ENCODE measurements around the gene THNSL1.

The THNSL1 gene

DNA sequence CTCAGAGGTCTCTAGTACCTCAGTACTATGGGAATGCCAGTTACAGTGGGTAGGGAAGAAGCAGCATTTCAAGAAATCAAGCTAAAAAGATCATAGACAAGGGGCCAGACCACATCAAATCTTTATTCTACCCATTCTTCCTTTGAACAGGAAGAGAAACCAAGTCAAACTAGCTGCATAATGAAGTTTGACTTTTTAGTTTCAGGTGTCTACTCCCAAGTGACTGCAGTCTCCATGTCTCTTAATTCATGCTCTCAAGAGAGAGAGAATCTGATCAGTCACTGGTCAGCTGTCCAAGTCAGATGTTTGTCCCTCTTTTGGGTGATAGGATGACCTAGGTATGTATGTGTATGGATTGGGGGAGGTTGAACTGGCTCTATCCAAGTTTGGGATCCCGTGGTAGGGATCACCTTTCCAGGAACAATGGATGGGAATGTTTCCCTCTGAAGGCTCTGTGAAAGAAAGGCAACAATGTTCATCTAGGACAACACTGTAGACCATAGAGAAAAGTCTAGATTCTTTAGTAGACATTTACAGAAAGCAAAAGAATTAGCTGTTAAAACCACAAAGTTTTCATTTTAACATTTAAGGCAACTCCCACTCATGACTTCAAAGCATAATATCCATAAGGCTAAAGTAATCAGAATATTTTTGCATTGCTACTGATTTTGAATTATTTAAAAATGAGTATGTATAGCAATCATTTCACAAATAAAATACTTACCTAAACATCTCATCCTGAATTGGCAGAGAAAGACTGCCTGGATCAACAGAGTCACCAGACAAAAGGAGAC, 33.9 kb upstream of the THNSL1 start:
- 84 to 100% methylated on average over 1 of the region's 1 CpG for WGBS, 2 experiments
- H3K27ac ChIP-seq (ENCODE audit: insufficient read depth, low read depth, low read length, poor library complexity, severe bottlenecking), result no peak overlapping the region
- no peaks in the 10 kb centered on the region for H3K4me1 ChIP-seq (ENCODE audit: control insufficient read depth, insufficient read depth, low read length)
- no peak overlapping the region for H3K4me3 ChIP-seq (ENCODE audit: insufficient read depth, low read depth, low read length)
- H3K9me3 ChIP-seq (ENCODE audit: control insufficient read depth, low read length), result no peaks in the 10 kb centered on the region
- no peaks in the 10 kb centered on the region for H3K36me3 ChIP-seq (ENCODE audit: control insufficient read depth, insufficient read depth, low read length)
- H3K27me3 ChIP-seq (ENCODE audit: control insufficient read depth, insufficient read depth, low read length, poor library complexity, severe bottlenecking), result no peaks in the 10 kb centered on the region

DNA sequence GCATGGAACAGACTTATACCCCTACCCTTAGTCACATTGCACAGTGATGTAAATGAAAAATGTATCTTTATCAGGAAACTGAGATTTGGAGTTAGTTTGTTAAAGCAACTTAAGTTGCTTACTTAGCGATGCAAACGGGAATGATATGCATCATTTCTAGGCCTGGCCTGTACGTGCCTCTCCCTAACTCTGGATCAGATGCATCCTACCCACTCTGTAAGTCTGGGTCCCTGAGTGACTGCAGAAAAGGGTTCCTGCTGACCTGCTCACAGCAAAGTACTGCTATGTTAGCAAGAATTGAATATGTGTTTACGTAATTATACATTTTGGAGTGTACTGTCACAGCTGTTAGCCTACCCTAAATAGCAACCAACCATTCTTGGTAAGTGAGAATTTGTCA, 33.3 kb upstream of the THNSL1 start:
- no peaks in the 10 kb centered on the region for H3K36me3 ChIP-seq (ENCODE audit: control insufficient read depth, insufficient read depth, low read length)
- H3K27me3 ChIP-seq (ENCODE audit: control insufficient read depth, insufficient read depth, low read length, poor library complexity, severe bottlenecking), result no peaks in the 10 kb centered on the region
- H3K9me3 ChIP-seq (ENCODE audit: control insufficient read depth, low read length), result no peaks in the 10 kb centered on the region
- 92 to 95% methylated on average over 3 of the region's 4 CpGs for WGBS, 2 experiments
- H3K27ac ChIP-seq (ENCODE audit: insufficient read depth, low read depth, low read length, poor library complexity, severe bottlenecking), result no peak overlapping the region
- no peaks in the 10 kb centered on the region for H3K4me1 ChIP-seq (ENCODE audit: control insufficient read depth, insufficient read depth, low read length)
- H3K4me3 ChIP-seq (ENCODE audit: insufficient read depth, low read depth, low read length), result no peak overlapping the region

DNA sequence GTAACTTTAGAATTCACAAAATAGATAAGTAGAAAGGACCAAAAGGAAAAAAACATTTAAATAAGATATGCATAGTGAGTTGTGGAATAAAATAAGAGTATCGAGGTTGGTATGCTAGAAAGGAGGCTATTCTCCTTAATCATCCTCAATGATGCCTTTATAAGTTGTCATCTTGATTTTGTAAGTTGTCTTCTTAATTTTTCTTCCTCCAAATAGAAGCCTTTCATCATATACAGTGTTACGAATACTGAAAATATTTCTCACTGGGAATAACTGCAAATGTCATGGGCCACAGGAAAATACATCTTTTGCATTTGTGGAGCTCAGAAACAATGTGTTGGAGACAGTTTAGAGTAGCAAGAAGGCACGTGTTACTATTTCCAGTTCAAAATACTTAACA, 32.5 kb upstream of the THNSL1 start:
- Histone ChIP-seq H3K4me3 (ENCODE audit: insufficient read depth, low read depth, low read length) (no peak overlapping the region), H3K9me3 (ENCODE audit: control insufficient read depth, low read length) (no peaks in the 10 kb centered on the region), H3K27ac (ENCODE audit: insufficient read depth, low read depth, low read length, poor library complexity, severe bottlenecking) (no peak overlapping the region), H3K36me3 (ENCODE audit: control insufficient read depth, insufficient read depth, low read length) (no peaks in the 10 kb centered on the region), H3K27me3 (ENCODE audit: control insufficient read depth, insufficient read depth, low read length, poor library complexity, severe bottlenecking) (no peaks in the 10 kb centered on the region), H3K4me1 (ENCODE audit: control insufficient read depth, insufficient read depth, low read length) (no peaks in the 10 kb centered on the region)
- WGBS, 2 experiments, result 93% methylated on average over 3 of the region's 3 CpGs; no CpG with 5 or more reads in 1 of the 2 experiments

DNA sequence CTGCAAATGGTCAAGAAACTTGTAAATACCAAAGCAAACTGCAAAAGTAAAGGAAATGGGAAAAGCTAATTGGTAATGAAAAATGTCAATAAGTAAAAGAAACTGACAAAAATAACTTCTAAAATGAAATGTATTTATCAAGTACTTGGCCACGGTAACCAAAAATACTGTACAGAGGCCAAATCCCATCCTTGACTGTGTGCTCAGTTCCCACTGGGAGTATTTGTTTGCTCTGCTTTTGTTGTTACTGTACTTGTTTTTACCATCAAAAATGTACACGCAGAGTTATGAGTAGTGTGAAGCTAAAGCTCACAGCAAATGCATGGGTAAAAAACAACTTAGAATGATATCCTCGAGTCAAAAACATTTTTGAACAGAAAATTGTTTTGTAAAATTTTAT, 31.5 kb upstream of the THNSL1 start:
- WGBS, 2 experiments, result 67 to 100% methylated on average over 1 to 3 of the region's 3 CpGs
- no peaks in the 10 kb centered on the region for H3K4me1 ChIP-seq (ENCODE audit: control insufficient read depth, insufficient read depth, low read length)
- H3K4me3 ChIP-seq (ENCODE audit: insufficient read depth, low read depth, low read length), result no peak overlapping the region
- no peaks in the 10 kb centered on the region for H3K36me3 ChIP-seq (ENCODE audit: control insufficient read depth, insufficient read depth, low read length)
- no peaks in the 10 kb centered on the region for H3K27me3 ChIP-seq (ENCODE audit: control insufficient read depth, insufficient read depth, low read length, poor library complexity, severe bottlenecking)
- H3K9me3 ChIP-seq (ENCODE audit: control insufficient read depth, low read length), result no peaks in the 10 kb centered on the region
- H3K27ac ChIP-seq (ENCODE audit: insufficient read depth, low read depth, low read length, poor library complexity, severe bottlenecking), result no peak overlapping the region

DNA sequence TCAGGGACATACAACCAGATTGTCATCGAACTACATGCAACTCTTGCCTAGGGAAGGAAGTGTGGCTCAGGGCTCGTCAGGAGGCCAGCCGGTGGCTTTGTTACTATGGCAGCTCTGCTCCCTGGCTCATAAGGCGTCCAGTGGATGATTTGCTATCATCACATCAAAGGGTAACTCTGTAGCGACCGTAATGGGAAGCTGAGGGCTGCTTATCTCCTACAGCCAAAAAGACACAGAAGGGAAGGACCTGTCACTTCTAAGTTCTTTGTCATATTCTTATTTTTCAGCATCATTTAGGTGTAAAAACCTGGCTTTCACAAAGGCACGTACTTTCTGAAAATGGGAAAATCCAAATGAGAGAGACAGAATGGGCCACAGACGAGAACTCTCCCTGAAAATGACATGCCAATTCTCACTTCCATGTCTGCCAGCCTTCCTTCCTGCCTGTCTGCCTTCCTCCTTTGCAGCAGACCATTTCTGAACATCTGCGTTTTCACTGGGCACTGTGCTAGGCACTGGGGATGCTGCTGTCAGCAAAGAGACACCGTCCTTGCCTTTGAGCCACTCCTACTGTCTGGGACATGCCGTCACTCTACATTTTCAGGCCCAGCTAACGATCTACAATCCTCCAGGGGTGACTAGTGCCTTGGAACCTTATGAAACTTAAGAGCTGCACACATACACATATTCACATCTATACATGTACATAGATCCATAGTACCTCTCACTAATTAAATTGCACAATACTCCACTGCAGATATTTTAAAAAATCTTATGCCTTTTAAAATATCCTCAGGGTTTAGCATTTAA, 27.4 kb upstream of the THNSL1 start:
- H3K36me3 ChIP-seq (ENCODE audit: control insufficient read depth, insufficient read depth, low read length), result no peaks in the 10 kb centered on the region
- no peak overlapping the region for H3K4me3 ChIP-seq (ENCODE audit: insufficient read depth, low read depth, low read length)
- 87% methylated on average over 12 of the region's 12 CpGs for WGBS, 2 experiments
- H3K27me3 ChIP-seq (ENCODE audit: control insufficient read depth, insufficient read depth, low read length, poor library complexity, severe bottlenecking), result no peaks in the 10 kb centered on the region
- no peaks in the 10 kb centered on the region for H3K9me3 ChIP-seq (ENCODE audit: control insufficient read depth, low read length)
- no peaks in the 10 kb centered on the region for H3K4me1 ChIP-seq (ENCODE audit: control insufficient read depth, insufficient read depth, low read length)
- no peak overlapping the region for H3K27ac ChIP-seq (ENCODE audit: insufficient read depth, low read depth, low read length, poor library complexity, severe bottlenecking)

DNA sequence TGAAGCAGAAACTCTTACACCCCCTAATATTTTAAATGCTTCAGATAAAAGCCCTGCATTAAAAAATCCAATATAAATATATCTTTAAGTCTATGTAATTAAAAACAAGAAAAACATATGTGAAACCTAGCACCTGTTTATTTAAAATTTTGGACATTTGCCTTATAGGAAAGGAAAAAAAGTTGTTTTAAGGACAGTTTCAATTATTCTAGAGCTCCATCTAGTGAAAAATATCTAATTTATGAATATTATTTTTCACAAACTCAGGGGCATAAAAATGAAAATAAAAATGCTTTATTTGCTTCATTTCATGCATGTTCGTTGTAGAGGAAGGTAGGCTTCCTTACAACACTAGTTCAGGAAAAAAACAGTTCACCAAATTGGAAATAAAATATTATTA, 26.5 kb upstream of the THNSL1 start:
- no peak overlapping the region for H3K4me3 ChIP-seq (ENCODE audit: insufficient read depth, low read depth, low read length)

DNA sequence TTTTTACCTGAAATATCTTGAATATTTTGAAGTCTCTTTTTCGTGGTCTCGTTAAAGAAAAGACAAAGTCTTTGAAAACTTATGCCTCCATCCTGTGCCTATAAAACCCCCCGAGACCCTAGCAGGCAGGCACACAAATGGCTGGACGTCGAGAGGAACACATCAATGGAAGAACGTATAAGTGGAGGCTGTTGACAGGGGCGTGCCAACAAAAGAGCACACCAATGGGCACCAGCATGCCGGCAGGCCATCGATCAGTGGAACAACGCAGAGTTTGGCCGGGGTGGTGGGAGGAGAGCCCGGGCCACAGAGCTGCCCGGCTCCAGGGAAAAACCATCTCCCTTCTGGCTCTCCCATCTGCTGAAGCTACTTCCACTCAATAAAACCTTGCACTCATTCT, 25.1 kb upstream of the THNSL1 start:
- WGBS, 2 experiments, result 91 to 94% methylated on average over 13 of the region's 13 CpGs
- Histone ChIP-seq H3K9me3 (ENCODE audit: control insufficient read depth, low read length) (no peaks in the 10 kb centered on the region), H3K27ac (ENCODE audit: insufficient read depth, low read depth, low read length, poor library complexity, severe bottlenecking) (no peak overlapping the region), H3K4me1 (ENCODE audit: control insufficient read depth, insufficient read depth, low read length) (no peaks in the 10 kb centered on the region), H3K4me3 (ENCODE audit: insufficient read depth, low read depth, low read length) (no peak overlapping the region), H3K27me3 (ENCODE audit: control insufficient read depth, insufficient read depth, low read length, poor library complexity, severe bottlenecking) (no peaks in the 10 kb centered on the region), H3K36me3 (ENCODE audit: control insufficient read depth, insufficient read depth, low read length) (no peaks in the 10 kb centered on the region)

More for the DNA sequence above, 26.5 kb upstream of the THNSL1 start:
- Histone ChIP-seq H3K4me1 (ENCODE audit: control insufficient read depth, insufficient read depth, low read length) (no peaks in the 10 kb centered on the region), H3K27ac (ENCODE audit: insufficient read depth, low read depth, low read length, poor library complexity, severe bottlenecking) (no peak overlapping the region), H3K9me3 (ENCODE audit: control insufficient read depth, low read length) (no peaks in the 10 kb centered on the region), H3K36me3 (ENCODE audit: control insufficient read depth, insufficient read depth, low read length) (no peaks in the 10 kb centered on the region), H3K27me3 (ENCODE audit: control insufficient read depth, insufficient read depth, low read length, poor library complexity, severe bottlenecking) (no peaks in the 10 kb centered on the region)
- WGBS, 2 experiments, result 100% methylated on average over 1 of the region's 1 CpG; no CpG with 5 or more reads in 1 of the 2 experiments

DNA sequence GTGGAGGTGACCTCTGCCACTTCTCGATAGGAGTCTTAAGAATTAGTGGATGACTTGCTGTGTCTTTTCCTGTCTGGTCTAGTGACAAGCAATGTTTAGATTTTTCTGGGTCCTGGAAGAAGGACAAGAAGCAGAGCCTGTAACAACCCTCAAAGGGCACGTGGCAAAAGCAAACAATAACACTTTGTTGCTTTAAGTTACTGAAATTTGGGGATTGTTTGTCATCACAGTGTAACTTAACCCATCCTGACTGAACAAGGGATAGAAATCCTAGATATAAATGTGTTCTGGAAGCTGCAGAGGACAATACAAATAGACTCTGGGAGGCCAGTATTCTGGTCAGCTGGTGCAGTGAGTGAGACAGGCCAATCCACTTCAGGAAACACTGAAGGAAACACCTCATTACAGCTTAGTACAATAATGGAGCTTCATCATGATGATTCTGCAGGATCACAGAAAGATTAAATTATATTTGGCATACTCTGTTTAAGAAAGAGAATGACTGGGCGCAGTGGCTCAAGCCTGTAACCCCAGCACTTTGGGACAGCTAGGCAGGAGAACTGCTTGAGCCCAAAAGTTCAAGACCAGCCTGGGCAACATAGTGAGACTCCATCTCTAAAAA, 23.8 kb upstream of the THNSL1 start:
- WGBS, 2 experiments, result 91 to 96% methylated on average over 3 of the region's 3 CpGs
- Histone ChIP-seq H3K4me1 (ENCODE audit: control insufficient read depth, insufficient read depth, low read length) (no peaks in the 10 kb centered on the region), H3K27ac (ENCODE audit: insufficient read depth, low read depth, low read length, poor library complexity, severe bottlenecking) (no peak overlapping the region), H3K4me3 (ENCODE audit: insufficient read depth, low read depth, low read length) (no peak overlapping the region), H3K27me3 (ENCODE audit: control insufficient read depth, insufficient read depth, low read length, poor library complexity, severe bottlenecking) (no peaks in the 10 kb centered on the region), H3K36me3 (ENCODE audit: control insufficient read depth, insufficient read depth, low read length) (no peaks in the 10 kb centered on the region), H3K9me3 (ENCODE audit: control insufficient read depth, low read length) (no peaks in the 10 kb centered on the region)

DNA sequence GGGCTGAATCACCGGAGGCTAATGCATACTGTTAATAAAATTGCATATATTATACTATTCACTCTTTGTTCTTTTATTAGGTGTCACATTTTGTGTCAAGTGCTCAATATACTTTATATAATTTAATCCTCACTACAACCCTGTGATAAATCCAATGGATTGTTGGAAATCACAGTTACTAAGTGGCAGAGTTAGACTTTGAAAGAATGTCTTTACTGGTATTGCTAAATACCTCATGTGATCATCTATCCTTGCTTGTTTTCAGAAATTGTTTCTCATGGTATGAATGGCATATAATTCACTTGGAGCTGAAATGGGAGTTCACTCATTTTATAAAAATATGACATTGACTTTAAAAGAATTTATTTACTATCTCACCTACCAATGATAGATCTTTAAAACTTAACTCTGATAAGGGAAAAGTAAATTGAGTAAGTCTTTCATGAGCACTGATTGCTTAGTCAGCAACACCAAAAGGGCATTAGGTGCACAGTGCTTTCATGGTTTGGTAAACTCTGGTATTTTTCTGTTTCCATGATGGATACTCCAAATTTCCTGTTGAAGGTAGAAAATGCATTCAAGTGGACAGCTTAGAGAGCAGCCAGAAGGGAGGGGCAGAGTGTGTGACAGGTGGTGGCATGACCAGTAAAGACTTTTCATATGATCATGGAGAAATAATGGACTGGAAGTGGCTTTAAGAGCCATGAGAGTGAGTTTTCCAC, 23.0 kb upstream of the THNSL1 start:
- H3K4me3 ChIP-seq (ENCODE audit: insufficient read depth, low read depth, low read length), result no peak overlapping the region
- no peaks in the 10 kb centered on the region for H3K36me3 ChIP-seq (ENCODE audit: control insufficient read depth, insufficient read depth, low read length)
- no peaks in the 10 kb centered on the region for H3K9me3 ChIP-seq (ENCODE audit: control insufficient read depth, low read length)
- H3K4me1 ChIP-seq (ENCODE audit: control insufficient read depth, insufficient read depth, low read length), result no peaks in the 10 kb centered on the region
- no peaks in the 10 kb centered on the region for H3K27me3 ChIP-seq (ENCODE audit: control insufficient read depth, insufficient read depth, low read length, poor library complexity, severe bottlenecking)
- H3K27ac ChIP-seq (ENCODE audit: insufficient read depth, low read depth, low read length, poor library complexity, severe bottlenecking), result no peak overlapping the region
- 100% methylated on average over 1 of the region's 1 CpG; no CpG with 5 or more reads in 1 of the 2 experiments for WGBS, 2 experiments

Measured in ectodermal cell (in vitro differentiated cells).